ENCODE results near the gene DHX32.
"Not testable (repeated sequence)": the region's sequence is repeated elsewhere in the genome, so short reads cannot be mapped to it uniquely, and the experiment has no call there.

Gene DHX32

GRCh38 chr10:125896088-125896934, 15.2 kb upstream of the DHX32 start, which contains the start of gene FANK1:
FANK1 (plus strand) TSS chr10:125896564; CDS start chr10:125896643, 79 bp downstream.
- in situ Hi-C loops (cut with MboI; ENCODE audit: low sequenced_read_pairs), result not testable (repeated sequence)

GRCh38 chr10:125895130-125896087, 14.3 kb upstream of the DHX32 start:
- in situ Hi-C loops (cut with MboI; ENCODE audit: low sequenced_read_pairs), result not testable (repeated sequence)

- in situ Hi-C loops (cut with MboI; ENCODE audit: low sequenced_read_pairs), result not testable (repeated sequence)
These were observed 13.1 kb upstream of the DHX32 start for GRCh38 chr10:125894176-125894575.

DNA sequence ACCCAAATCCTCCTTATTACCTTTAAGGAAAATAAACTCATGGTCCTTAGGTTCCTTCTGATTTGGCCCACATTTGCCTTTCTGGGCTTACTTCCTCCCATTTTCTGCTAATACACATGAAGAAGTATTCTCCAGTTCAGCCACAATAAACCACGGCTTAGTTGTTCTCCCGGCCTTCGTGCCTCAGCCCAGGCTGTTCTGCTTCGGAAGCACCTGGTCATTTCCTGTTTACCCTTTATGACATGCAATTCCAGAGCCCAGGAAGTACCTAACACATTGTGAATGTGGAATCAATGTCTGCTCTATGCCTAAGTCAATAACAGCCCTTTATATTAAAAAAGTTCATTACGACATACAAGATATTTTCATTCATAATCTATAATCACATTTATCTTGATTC, 11.3 kb upstream of the DHX32 start:
- in situ Hi-C loops (cut with MboI; ENCODE audit: low sequenced_read_pairs), result not testable (repeated sequence)

- in situ Hi-C loops (cut with MboI; ENCODE audit: low sequenced_read_pairs), result not testable (repeated sequence)
These were observed 8.3 kb upstream of the DHX32 start for GRCh38 chr10:125889441-125889840.

- in situ Hi-C loops (cut with MboI; ENCODE audit: low sequenced_read_pairs), result no loop called here
These were observed 5.9 kb upstream of the DHX32 start for GRCh38 chr10:125886914-125887512.

GRCh38 chr10:125883211-125883610, 2.1 kb upstream of the DHX32 start:
- in situ Hi-C loops (cut with MboI; ENCODE audit: low sequenced_read_pairs), result no loop called here

DNA sequence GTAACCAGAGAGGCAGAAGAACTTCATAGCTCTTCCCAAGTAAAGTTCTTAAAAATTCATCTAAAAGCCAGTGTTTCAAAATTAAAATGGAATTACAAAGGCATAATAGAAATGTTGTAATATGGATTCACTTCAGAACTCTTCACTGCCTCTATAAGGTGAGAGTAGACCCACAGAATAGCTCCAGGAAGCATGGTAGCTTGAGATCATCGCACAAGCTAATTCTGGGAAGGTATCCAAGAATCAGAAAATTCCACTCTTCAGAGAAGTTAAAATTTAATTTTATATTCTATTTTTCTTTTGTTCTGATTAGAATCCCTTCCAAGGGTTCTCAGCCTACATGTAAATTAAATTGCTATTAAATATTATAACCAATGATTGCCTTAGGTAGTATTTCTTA, 1.5 kb upstream of the DHX32 start:
- in situ Hi-C loops (cut with MboI; ENCODE audit: low sequenced_read_pairs), result no loop called here

GRCh38 chr10:125880719-125881118, 373 bp downstream of the DHX32 start:
- in situ Hi-C loops (cut with MboI; ENCODE audit: low sequenced_read_pairs), result no loop called here

DNA sequence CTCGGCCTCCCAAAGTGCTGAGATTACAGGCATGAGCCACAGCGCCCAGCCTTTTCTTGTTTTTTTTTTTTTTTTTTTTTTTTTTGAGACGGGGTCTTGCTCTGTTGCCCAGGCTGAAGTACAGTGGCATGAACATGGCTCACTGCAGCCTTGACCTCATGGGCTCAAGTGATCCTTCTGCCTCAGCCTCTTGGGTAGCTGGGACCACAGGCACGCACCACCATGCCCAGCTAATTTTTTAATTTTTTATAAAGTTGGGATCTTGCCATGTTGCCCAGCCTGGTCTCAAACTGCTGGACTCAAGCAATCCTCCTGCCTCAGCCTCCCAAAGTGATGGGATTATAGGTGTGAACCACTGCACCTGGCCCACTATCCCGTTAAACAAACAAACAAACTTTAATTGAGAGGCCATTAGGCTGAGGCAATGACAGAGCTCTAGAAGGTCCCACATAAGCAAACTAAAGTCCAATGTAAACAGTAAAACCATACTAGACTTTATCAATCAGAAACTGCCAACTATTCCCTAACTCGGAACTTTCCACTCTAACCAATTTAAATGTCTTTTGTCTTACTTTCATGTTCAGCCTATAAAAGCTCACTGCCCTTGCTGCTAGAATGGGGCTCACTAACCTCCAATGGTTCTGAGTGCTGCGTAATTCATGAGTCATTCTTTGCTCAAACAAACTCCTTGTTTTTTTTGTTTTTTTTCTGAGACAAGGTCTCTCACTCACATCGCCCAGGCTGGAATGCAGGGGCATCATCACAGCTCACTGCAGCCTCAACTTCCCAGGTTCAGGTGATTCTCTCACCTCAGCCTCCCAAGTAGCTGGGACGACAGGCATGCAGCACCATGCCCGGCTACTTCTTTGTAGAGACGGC, 1.9 kb downstream of the DHX32 start:
- in situ Hi-C loops (cut with MboI; ENCODE audit: low sequenced_read_pairs), result no loop called here

GRCh38 chr10:125871338-125871737, 9.8 kb downstream of the DHX32 start:
- in situ Hi-C loops (cut with MboI; ENCODE audit: low sequenced_read_pairs), result no loop called here

DNA sequence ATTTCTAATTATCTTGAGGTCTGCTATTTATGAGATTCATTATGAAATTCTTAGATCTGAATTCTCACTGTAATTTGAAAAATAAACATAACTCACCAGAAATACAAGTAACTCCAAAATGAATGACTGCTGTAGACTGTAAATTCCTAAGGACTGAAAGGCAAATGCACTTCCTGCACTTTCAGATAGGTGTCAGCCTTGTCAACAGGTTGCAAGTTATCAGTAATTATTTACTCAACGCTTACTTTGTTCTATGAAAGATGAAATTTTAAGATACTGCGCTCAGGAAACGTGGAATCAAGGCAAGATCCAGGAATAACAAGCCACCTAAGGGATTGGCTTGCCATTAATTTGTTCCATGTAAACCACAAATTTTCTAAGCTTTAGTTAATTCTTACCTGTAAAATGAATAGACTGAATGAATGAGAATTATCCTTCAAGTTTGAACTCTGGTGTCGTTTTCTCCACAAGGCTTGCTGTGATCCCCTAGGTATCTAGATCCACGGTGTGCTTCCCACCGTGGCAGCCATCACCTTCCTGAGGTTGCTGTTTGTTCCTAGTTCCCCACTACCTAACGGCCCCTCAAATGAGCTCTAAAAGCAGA, 12.6 kb downstream of the DHX32 start:
- in situ Hi-C loops (cut with MboI; ENCODE audit: low sequenced_read_pairs), result no loop called here

- in situ Hi-C loops (cut with MboI; ENCODE audit: low sequenced_read_pairs), result no loop called here
These were observed 14.6 kb downstream of the DHX32 start for GRCh38 chr10:125866421-125867029.

DNA sequence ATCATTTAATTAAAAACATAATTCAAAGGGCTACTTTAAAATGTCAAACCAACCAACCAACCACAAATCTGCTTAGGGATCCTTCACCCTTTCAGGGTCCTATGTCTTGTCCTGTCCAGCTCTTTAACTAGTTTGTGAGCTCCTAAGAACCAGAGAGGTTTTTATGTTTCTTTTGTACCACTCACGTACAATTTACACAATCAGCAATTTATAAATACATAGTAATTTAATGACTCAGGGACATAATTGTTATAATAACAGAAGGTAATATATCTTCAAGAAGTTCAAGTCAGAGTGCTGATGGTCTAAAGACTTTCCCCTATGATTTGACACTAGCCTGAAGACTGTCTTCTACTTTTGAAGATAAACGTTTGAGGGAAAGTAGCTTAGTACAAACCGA, 16.0 kb downstream of the DHX32 start:
- in situ Hi-C loops (cut with MboI; ENCODE audit: low sequenced_read_pairs), result no loop called here

DNA sequence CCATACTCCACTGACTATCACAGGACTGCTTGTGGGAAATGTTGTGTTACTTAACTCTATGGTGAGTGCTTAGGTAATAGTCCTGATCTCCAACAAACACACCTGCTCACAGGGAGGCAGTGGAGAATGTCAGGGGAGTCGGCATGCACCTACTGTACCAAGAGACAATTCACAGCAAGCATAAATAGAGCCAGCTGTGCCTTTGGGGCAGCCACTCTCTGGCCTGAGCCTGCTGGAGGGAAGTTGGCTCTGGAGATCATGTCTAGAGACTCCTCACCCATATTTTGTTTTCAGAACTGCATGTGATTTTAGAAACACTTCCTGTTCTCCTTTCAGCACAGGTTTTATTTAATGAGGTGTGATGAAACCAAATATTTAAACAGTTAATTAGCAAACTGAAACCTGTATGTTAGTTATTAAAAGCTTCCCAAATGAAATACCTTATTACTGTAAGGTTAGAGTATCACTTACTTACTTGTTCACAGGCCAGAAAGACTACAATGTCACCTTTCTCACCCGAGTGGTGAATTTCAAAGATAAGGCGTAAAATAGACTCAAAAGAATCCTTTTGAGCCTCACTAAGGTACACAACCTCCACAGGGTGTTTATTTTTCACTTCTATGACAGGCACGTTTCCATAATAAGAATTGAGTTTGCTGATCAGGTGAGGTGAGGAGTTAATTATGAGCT, 21.8 kb downstream of the DHX32 start:
- in situ Hi-C loops (cut with MboI; ENCODE audit: low sequenced_read_pairs), result no loop called here

DNA sequence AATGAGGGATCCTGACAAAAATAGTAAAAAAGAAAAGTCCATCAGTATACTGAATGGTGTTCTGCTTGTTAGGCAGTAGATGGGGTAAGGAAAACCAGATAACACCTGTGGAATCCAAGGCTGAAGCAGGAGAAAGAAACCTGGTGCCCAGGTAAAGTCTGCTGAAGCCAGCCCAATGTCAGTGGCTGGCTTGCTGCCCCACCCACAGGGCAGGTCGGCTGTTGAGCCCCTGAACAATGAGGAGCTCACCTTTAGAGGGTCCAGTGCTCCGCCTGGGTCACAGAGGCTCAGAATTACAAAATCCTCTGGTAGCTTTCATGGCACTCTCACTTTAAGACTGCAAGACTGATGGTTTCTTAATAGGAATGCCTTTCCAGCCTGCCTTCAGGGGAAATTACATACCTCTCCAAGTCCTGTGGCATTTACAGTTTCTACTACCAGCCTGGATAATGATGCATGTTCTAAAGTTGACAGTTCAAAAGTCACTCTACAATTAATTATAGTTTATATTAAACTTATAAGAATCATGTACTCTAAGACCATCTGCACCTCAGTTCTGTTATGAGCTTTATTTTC, 23.8 kb downstream of the DHX32 start:
- in situ Hi-C loops (cut with MboI; ENCODE audit: low sequenced_read_pairs), result no loop called here

- in situ Hi-C loops (cut with MboI; ENCODE audit: low sequenced_read_pairs), result no loop called here
These were observed 28.6 kb downstream of the DHX32 start for GRCh38 chr10:125852487-125852886.
